K562 (cell line): Measurements from ENCODE around the gene FUCA2. TPM values are rescaled to one million over a fixed set of nuclear protein-coding genes. Genes with fewer than 3 reads are reported as not detected.

ENCODE experiments used
- ATAC-seq: fragments of 200-7000 bp; cut with Tn5 transposase; 3 replicates; pipeline ENCODE4 v1.9.1; 2020; ENCODE audit warnings: moderate library complexity
- BruUV-seq: library from RNA; stranded (reverse); fragments of 400-500 nt; replicated peaks from 2 replicates; lab custom pipeline; 2021; lab: Mats Ljungman, UMichigan
- CTCF ChIA-PET: fragments of 300-600 bp; formaldehyde crosslinking; extraction: SDS; loops from one replicate; lab custom pipeline; 2021; ENCODE audit warnings: low intra/inter-chr PET ratio; lab: Yijun Ruan, JAX
- POLR2A ChIA-PET: fragments of 300-600, 350-650 bp; sonication (Branson Sonifier 250); formaldehyde crosslinking; extraction: SDS; loops from one replicate; lab custom pipeline; 2021; ENCODE audit warnings: antibody characterized with exemption, inconsistent platforms; lab: Yijun Ruan, JAX
- DNase-seq, 4 experiments: peaks; one replicate each; pipeline versions ENCODE4 v3.0.0 to v3.0.0-alpha.2; 2011 to 2018; ENCODE audit warnings: low spot score in 3 of 4, mixed read lengths in 3 of 4; ENCODE audit errors: extremely low read depth in 1 of 4
- FAIRE-seq: peaks from 2 replicates; lab custom pipeline; 2011; peaks lifted over from hg19 to GRCh38; lab: Jason Lieb, UNC
- H2AFZ ChIP-seq: 2 replicates; pipeline ENCODE4 v1.6.0; 2011; ENCODE audit warnings: low read depth, low read length, control low read depth, inconsistent platforms
- H3K27ac ChIP-seq: fragments of 200-600 bp; 3 replicates; pipeline ENCODE4 v1.8.0; 2011; ENCODE audit warnings: low read depth, mild to moderate bottlenecking, control low read depth, inconsistent platforms, low read length, moderate library complexity, mixed read lengths; ENCODE audit errors: extremely low read depth
- H3K27me3 ChIP-seq, 2 experiments: fragments of 300-600 bp in 1 of 2; 2 replicates in 1 of 2; 3 replicates in 1 of 2; pipeline versions ENCODE4 v1.6.0 to v1.8.0; 2011; ENCODE audit warnings: inconsistent platforms in 2 of 2, low read length in 2 of 2, mild to moderate bottlenecking in 1 of 2, mixed read lengths in 1 of 2, moderate library complexity in 1 of 2; ENCODE audit not compliant: control insufficient read depth in 2 of 2, insufficient read depth in 2 of 2
- H3K36me3 ChIP-seq: fragments of 300-600 bp; 3 replicates; pipeline ENCODE4 v1.8.0; 2011; ENCODE audit warnings: mild to moderate bottlenecking, low read length, inconsistent platforms; ENCODE audit not compliant: control insufficient read depth, insufficient read depth
- H3K4me1 ChIP-seq, 2 experiments: fragments of 200-600 bp in 1 of 2; replicated peaks in 1 of 2; 2 replicates in 1 of 2; 3 replicates in 1 of 2; pipeline versions ENCODE4 v1.5.1 to v1.8.0; 2011; ENCODE audit warnings: inconsistent platforms in 2 of 2, low read length in 2 of 2, mild to moderate bottlenecking in 1 of 2, mixed read lengths in 1 of 2, moderate library complexity in 1 of 2; ENCODE audit not compliant: control insufficient read depth in 2 of 2, insufficient read depth in 2 of 2
- H3K4me2 ChIP-seq: 2 replicates; pipeline ENCODE4 v1.6.1; 2011; ENCODE audit warnings: low read length, control low read depth, inconsistent platforms, mixed read lengths; ENCODE audit not compliant: insufficient read depth
- H3K4me3 ChIP-seq: fragments of 200-600 bp; sonication (generic), shearing (Covaris generic); 2 replicates; pipeline ENCODE4 v1.5.1; 2016; ENCODE audit warnings: control low read depth, inconsistent platforms
- H3K79me2 ChIP-seq: fragments of 200-600 bp; 3 replicates; pipeline ENCODE4 v1.8.0; 2011; ENCODE audit warnings: low read length, inconsistent platforms; ENCODE audit not compliant: control insufficient read depth, insufficient read depth
- H3K9ac ChIP-seq, 2 experiments: 2 replicates each; pipeline versions ENCODE4 v1.6.0 to v1.6.1; 2011; ENCODE audit warnings: low read depth in 2 of 2, low read length in 2 of 2, control low read depth in 1 of 2, inconsistent platforms in 1 of 2, mild to moderate bottlenecking in 1 of 2, mixed read lengths in 1 of 2; ENCODE audit not compliant: insufficient read depth in 1 of 2
- H3K9me1 ChIP-seq: one replicate; pipeline ENCODE4 v1.6.0; 2011; ENCODE audit warnings: inconsistent platforms, mild to moderate bottlenecking, low read length, moderate library complexity; ENCODE audit not compliant: control insufficient read depth, insufficient read depth
- H3K9me3 ChIP-seq: replicated peaks from 2 replicates; pipeline ENCODE4 v1.5.1; 2011; ENCODE audit warnings: low read depth, low read length, inconsistent platforms; ENCODE audit not compliant: control insufficient read depth, insufficient read depth
- H4K20me1 ChIP-seq: replicated peaks from 2 replicates; pipeline ENCODE4 v1.6.1; 2011; ENCODE audit warnings: low read length, inconsistent platforms, mixed read lengths; ENCODE audit not compliant: control insufficient read depth, insufficient read depth
- DMBX1 ChIP-seq: fragments of 250-450 bp; sonication (Bioruptor Pico); IDR thresholded peaks from 2 replicates; pipeline ENCODE4 v1.8.0; 2022; ENCODE audit warnings: inconsistent platforms, mild to moderate bottlenecking, moderate library complexity, borderline replicate concordance
- SMAD4 ChIP-seq: fragments of 250-450 bp; sonication (Bioruptor Pico); conservative IDR thresholded peaks from 2 replicates; pipeline ENCODE4 v1.8.0; 2021; ENCODE audit warnings: inconsistent platforms, mild to moderate bottlenecking, moderate library complexity
- SNIP1 ChIP-seq: fragments of 450-650 bp; IDR thresholded peaks from 2 replicates; pipeline ENCODE4 v1.7.1; 2017; ENCODE audit warnings: low read depth, mild to moderate bottlenecking
- SREBF2 ChIP-seq: sonication (generic); formaldehyde crosslinking; IDR thresholded peaks from 2 replicates; pipeline ENCODE4 v1.4.0; 2020; ENCODE audit warnings: mild to moderate bottlenecking, missing genetic modification reagents
- TSHZ1 ChIP-seq: fragments of 250-450 bp; sonication (Bioruptor Pico); IDR thresholded peaks from 2 replicates; pipeline ENCODE4 v1.4.0; 2020; ENCODE audit warnings: mild to moderate bottlenecking, moderate library complexity
- ZNF318 ChIP-seq, 2 experiments: fragments of 450-650 bp; IDR thresholded peaks; 2 replicates each; pipeline ENCODE4 v1.6.1; 2016; ENCODE audit warnings: mild to moderate bottlenecking in 2 of 2, borderline replicate concordance in 1 of 2, low read depth in 1 of 2, moderate library complexity in 1 of 2
- WGBS: fragments of 100-300 bp; shearing (Covaris generic); methylation state at CpG from one replicate; pipeline ENCODE4 v1.1.6; 2016; ENCODE audit warnings: low coverage, mixed read lengths; ENCODE audit not compliant: insufficient coverage; ENCODE audit errors: missing lambda C conversion rate; 5-methylcytosine and 5-hydroxymethylcytosine counted together
- in situ Hi-C: fragments of 300-500 bp; cut with MboI; formaldehyde crosslinking; loops from 4 replicates; pipeline ENCODE4 v1.15.0; 2018; ENCODE audit warnings: inconsistent platforms, mixed read lengths
- intact Hi-C: fragments of 100-400 bp; cut with micrococcal nuclease; formaldehyde crosslinking; loops from 2 replicates; pipeline ENCODE4 v1.14.2; 2022
- polyA plus RNA-seq, 8 experiments: library from polyadenylated mRNA; depleted of rRNA in 4 of 8; stranded (reverse) in 5 of 8; unstranded in 3 of 8; fragments of >200 nt; fragmentation: Nextera tagmentation in 2 of 8; fragmentation: Illumina TruSeq in 1 of 8; extraction: Ambion mirVana in 2 of 8; extraction: Trizol in 1 of 8; gene quantifications; 2 replicates each; pipeline versions ENCODE4 v1.2.1 to v1.2.3, GENCODE V29; 2011 to 2014; ENCODE audit warnings: inconsistent platforms in 1 of 8, missing spikeins in 1 of 8
- total RNA-seq, 7 experiments: library from RNA; depleted of rRNA in 6 of 7; stranded (reverse); fragments of >200 nt in 6 of 7; fragmentation: Illumina TruSeq in 2 of 7; extraction: Trizol in 2 of 7; gene quantifications; 2 replicates each; pipeline versions ENCODE4 v1.2.1 to v1.2.3, GENCODE V29; 2011 to 2021; ENCODE audit warnings: low replicate concordance in 1 of 7

Gene FUCA2
- total and polyA plus RNA-seq, 9 of the 15 experiments (the other 6 are each of a cell fraction or from before 2014, with no cell fraction given): 20.6 to 112 (median 79.3) TPM

GRCh38 chr6:143507358-143508145 is 4.0 kb downstream of the FUCA2 start:
- Histone ChIP-seq H3K27ac (no peak overlapping the region), H3K36me3 (peaks cover 71% of the 10 kb centered on the region), H2AFZ (no peak overlapping the region), H3K27me3 (no peaks in the 10 kb centered on the region), H3K4me2 (no peak overlapping the region), H3K4me3 (no peak overlapping the region), H3K9me1 (no peaks in the 10 kb centered on the region), H3K9ac (no peak overlapping the region), H3K79me2 (peaks cover 50% of the 10 kb centered on the region), H3K4me1 (peaks cover 10 to 14% of the 10 kb centered on the region in 2 experiments; a peak in 4 of 5 replicates), H4K20me1 (0 out of 2 replicates have a peak, but pooled peaks cover 3% of the 10 kb centered on the region), H3K9me3 (no peaks in the 10 kb centered on the region)
- ChIA-PET CTCF (no interaction called here), POLR2A (interaction anchor here (0.7 to 0.9 kb wide), 3 partner anchors 14 to 1352 kb away, joined by 3 to 4 read pairs (median 3); no protein-coding TSS in a partner anchor)
- no peak for ATAC-seq
- FAIRE-seq: no peak
- DNase-seq: no peak
- no TSS peak for BruUV-seq
- intact Hi-C loops (no loop called here), in situ Hi-C loops (no loop called here)
- WGBS: 98% methylated on average over 6 of the region's 6 CpGs
- TF ChIP-seq TSHZ1 (CRISPR knock-in tag) (no peak), SMAD4 (CRISPR knock-in tag) (no peak), SREBF2 (CRISPR knock-in tag) (no peak), ZNF318 (IDR thresholded peaks at IDR 0.05; ENCODE audit: borderline replicate concordance in 1 of 2, low read depth in 1 of 2) (no peak), SNIP1 (no peak), DMBX1 (CRISPR knock-in tag) (no peak)
